HEK293 (cell line): Measurements from ENCODE around the gene MDFI.
A peak's percentile ranks its signal among the peaks of the same experiment; 100 is the strongest.

Experiments
- CTCF ChIA-PET: fragments of 350-600 bp; formaldehyde crosslinking; extraction: SDS; loops from one replicate; lab custom pipeline; 2021; ENCODE audit warnings: antibody characterized with exemption; lab: Yijun Ruan, JAX
- POLR2A ChIA-PET: fragments of 300-600 bp; formaldehyde crosslinking; extraction: SDS; loops from one replicate; lab custom pipeline; 2020; ENCODE audit warnings: antibody characterized with exemption, inconsistent platforms; lab: Yijun Ruan, JAX
- H3K27ac ChIP-seq: fragments of 200-500 bp; sonication (Bioruptor generic); 2 replicates; pipeline ENCODE4 v1.5.1; 2014; ENCODE audit warnings: low read depth, low read length, control low read depth, inconsistent platforms; ENCODE audit errors: extremely low read depth
- H3K36me3 ChIP-seq, 2 experiments: fragments of 200-500 bp in 1 of 2; sonication (Bioruptor generic) in 1 of 2; 1 replicate in 1 of 2; 2 replicates in 1 of 2; pipeline ENCODE4 v1.5.1; 2014 to 2017; ENCODE audit warnings: inconsistent platforms in 2 of 2, low read length in 2 of 2; ENCODE audit not compliant: control insufficient read depth in 2 of 2, insufficient read depth in 1 of 2
- H3K4me1 ChIP-seq: fragments of 200-500 bp; sonication (Bioruptor generic); 2 replicates; pipeline ENCODE4 v1.5.1; 2014; ENCODE audit warnings: mild to moderate bottlenecking, low read length, inconsistent platforms; ENCODE audit not compliant: control insufficient read depth, insufficient read depth
- H3K4me3 ChIP-seq: 2 replicates; pipeline ENCODE4 v1.5.1; 2011; ENCODE audit warnings: low read depth, mild to moderate bottlenecking, control low read depth, low read length, moderate library complexity
- H3K9me3 ChIP-seq: fragments of 200-500 bp; sonication (Bioruptor generic); 2 replicates; pipeline ENCODE4 v1.5.1; 2014; ENCODE audit warnings: low read depth, low read length, inconsistent platforms; ENCODE audit not compliant: control insufficient read depth, insufficient read depth
- GLIS1 ChIP-seq: fragments of 450-650 bp; formaldehyde crosslinking; IDR thresholded peaks from 2 replicates; pipeline ENCODE4 v1.5.1; 2016; ENCODE audit warnings: missing biosample characterization, missing genetic modification characterization
- PRDM1 ChIP-seq: fragments of 450-650 bp; formaldehyde crosslinking; IDR thresholded peaks from 2 replicates; pipeline ENCODE4; 2016; ENCODE audit warnings: missing biosample characterization, missing genetic modification characterization
- ZNF133 ChIP-seq: fragments of 450-650 bp; formaldehyde crosslinking; IDR thresholded peaks from 2 replicates; pipeline ENCODE4 v1.5.1; 2016; ENCODE audit warnings: missing biosample characterization, missing genetic modification characterization
- ZNF138 ChIP-seq: fragments of 450-650 bp; formaldehyde crosslinking; IDR thresholded peaks from 2 replicates; pipeline ENCODE4 v1.5.1; 2016; ENCODE audit warnings: missing biosample characterization, missing genetic modification characterization, borderline replicate concordance
- ZNF211 ChIP-seq: fragments of 450-650 bp; formaldehyde crosslinking; IDR thresholded peaks from 2 replicates; pipeline ENCODE4 v1.5.1; 2016; ENCODE audit warnings: low read depth, missing biosample characterization, missing genetic modification characterization
- ZNF24 ChIP-seq: fragments of 450-650 bp; formaldehyde crosslinking; IDR thresholded peaks from 2 replicates; pipeline ENCODE4 v1.5.1; 2016; ENCODE audit warnings: missing biosample characterization, missing genetic modification characterization
- ZNF280D ChIP-seq: fragments of 450-650 bp; formaldehyde crosslinking; IDR thresholded peaks from 2 replicates; pipeline ENCODE4 v1.5.1; 2016; ENCODE audit warnings: missing biosample characterization, missing genetic modification characterization
- ZNF513 ChIP-seq: fragments of 450-650 bp; IDR thresholded peaks from 2 replicates; pipeline ENCODE4 v1.5.1; 2018; ENCODE audit warnings: missing biosample characterization, missing genetic modification characterization
- ZNF639 ChIP-seq: fragments of 450-650 bp; formaldehyde crosslinking; IDR thresholded peaks from 2 replicates; pipeline ENCODE4 v1.5.1; 2016; ENCODE audit warnings: missing biosample characterization, missing genetic modification characterization
- ZNF704 ChIP-seq: fragments of 450-650 bp; formaldehyde crosslinking; IDR thresholded peaks from 2 replicates; pipeline ENCODE4 v1.5.1; 2016; ENCODE audit warnings: missing biosample characterization, missing genetic modification characterization
- TF ChIP-seq, protein P1 (sequence below): fragments of 450-650 bp; formaldehyde crosslinking; IDR thresholded peaks from 2 replicates; pipeline ENCODE4 v1.5.1; 2016; ENCODE audit warnings: missing biosample characterization, missing genetic modification characterization, low read depth
- TF ChIP-seq, protein P2 (sequence below): fragments of 450-650 bp; formaldehyde crosslinking; IDR thresholded peaks from 2 replicates; pipeline ENCODE4 v1.5.1; 2016; ENCODE audit warnings: missing biosample characterization, missing genetic modification characterization
- TF ChIP-seq, protein P3 (sequence below): fragments of 450-650 bp; formaldehyde crosslinking; IDR thresholded peaks from 2 replicates; pipeline ENCODE4 v1.5.1; 2016; ENCODE audit warnings: missing biosample characterization, missing genetic modification characterization

The MDFI gene

DNA sequence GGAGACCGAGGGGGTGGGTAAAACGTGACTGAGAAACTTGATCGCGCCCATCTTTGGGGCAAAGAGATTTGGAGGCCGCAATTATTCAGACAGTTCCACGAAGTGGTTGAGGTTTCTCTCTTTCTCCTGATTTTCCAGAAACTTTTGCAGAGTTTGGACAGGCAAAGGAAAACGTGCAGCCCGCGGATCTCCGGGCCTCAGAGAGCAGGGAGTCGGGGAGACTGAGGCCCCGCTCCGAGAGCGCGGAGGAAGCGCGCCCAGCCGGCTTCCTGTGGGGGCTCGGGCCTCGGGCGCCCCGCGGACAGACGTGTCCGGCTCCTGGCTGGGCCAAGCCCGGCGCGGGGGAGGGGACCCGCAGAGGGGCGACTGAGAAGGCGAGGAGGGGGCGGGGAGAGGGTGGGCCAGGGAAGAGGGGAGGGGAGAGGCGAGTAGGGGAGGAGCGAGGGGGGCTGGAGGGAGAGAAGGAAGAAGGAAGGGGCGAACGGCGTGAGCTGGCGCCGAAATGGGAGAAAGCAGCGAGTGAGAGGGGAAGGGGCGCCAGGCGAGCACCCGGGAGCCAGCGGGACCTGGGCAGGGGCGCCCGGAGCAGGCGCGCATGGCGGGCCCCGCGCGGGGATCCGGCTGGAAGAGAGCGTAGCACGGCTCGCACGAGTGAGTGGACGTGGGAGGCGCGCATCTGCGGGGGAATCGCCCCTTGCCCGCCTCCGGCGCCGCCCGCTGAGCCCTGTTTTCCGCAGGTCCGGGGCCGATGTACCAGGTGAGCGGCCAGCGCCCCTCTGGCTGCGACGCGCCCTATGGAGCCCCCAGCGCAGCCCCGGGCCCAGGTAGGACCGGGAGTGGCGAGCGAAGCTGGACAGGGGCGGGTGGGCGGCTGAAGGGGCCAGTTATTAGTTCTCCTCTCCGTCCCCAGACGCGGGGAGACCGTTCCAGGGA, at the start of gene MDFI:
Gene MDFI (plus strand): TSS at position 467 of the 933 bp plus-strand sequence. CDS start 282 bp downstream, at position 749.
- Histone ChIP-seq H3K4me1 (no peaks in the 10 kb centered on the region; the same call in 1 of the 2 replicates), H3K4me3 (no peak within 1 kb of the TSS), H3K36me3 (no peaks in the 10 kb centered on the region), H3K27ac (no peak within 1 kb of the TSS), H3K9me3 (no peaks in the 10 kb centered on the region)
- CTCF ChIA-PET: no interaction called here
- TF ChIP-seq ZNF513 (tag by site-specific recombination) (no peak), PRDM1 (tag by site-specific recombination) (no peak), ZNF138 (no peak), ZNF133 (tag by site-specific recombination) (no peak), ZNF704 (no peak), ZNF24 (tag by site-specific recombination) (no peak), ZNF280D (tag by site-specific recombination) (no peak)
- TF ChIP-seq, protein P1, sequence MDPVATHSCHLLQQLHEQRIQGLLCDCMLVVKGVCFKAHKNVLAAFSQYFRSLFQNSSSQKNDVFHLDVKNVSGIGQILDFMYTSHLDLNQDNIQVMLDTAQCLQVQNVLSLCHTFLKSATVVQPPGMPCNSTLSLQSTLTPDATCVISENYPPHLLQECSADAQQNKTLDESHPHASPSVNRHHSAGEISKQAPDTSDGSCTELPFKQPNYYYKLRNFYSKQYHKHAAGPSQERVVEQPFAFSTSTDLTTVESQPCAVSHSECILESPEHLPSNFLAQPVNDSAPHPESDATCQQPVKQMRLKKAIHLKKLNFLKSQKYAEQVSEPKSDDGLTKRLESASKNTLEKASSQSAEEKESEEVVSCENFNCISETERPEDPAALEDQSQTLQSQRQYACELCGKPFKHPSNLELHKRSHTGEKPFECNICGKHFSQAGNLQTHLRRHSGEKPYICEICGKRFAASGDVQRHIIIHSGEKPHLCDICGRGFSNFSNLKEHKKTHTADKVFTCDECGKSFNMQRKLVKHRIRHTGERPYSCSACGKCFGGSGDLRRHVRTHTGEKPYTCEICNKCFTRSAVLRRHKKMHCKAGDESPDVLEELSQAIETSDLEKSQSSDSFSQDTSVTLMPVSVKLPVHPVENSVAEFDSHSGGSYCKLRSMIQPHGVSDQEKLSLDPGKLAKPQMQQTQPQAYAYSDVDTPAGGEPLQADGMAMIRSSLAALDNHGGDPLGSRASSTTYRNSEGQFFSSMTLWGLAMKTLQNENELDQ (tag by site-specific recombination): no peak
- TF ChIP-seq, all 188 proteins: peak for 0
- POLR2A ChIA-PET: no interaction called here

DNA sequence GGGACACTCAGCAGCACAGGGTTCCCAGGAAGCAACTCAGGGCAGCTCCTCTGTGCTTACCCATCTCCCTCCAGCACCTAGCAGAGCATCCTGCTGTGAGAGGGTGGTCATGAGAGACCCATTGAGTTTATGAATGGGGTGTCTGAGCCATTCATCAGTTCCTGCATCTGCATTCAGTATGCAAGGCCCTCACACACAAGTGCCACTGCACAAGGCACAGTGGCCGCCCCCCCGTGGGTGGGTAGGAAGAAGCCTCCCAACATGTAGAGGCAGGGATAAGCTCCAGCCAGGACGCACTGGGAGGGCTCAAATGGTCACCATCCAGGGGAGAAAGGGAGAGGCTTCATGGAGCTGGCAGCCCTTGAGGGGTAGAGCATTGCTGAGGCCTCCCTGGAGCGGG, 49.0 kb upstream of the MDFI start:
- Histone ChIP-seq H3K27ac (no peak overlapping the region), H3K9me3 (no peaks in the 10 kb centered on the region), H3K4me3 (no peak overlapping the region), H3K36me3 (peaks cover 10 to 78% of the 10 kb centered on the region in 2 experiments; a peak in 2 of 3 replicates), H3K4me1 (no peaks in the 10 kb centered on the region; the same call in 1 of the 2 replicates)
- POLR2A ChIA-PET: interaction anchor here (1.0 to 1.3 kb wide), 2 partner anchors 11 to 42 kb away, joined by 3 to 4 read pairs; no protein-coding TSS in a partner anchor
- CTCF ChIA-PET: interaction anchor here (0.5 to 13.7 kb wide), 13 partner anchors 13 to 259 kb away, joined by 3 to 122 read pairs (median 4); no protein-coding TSS in a partner anchor
- TF ChIP-seq, protein P2, sequence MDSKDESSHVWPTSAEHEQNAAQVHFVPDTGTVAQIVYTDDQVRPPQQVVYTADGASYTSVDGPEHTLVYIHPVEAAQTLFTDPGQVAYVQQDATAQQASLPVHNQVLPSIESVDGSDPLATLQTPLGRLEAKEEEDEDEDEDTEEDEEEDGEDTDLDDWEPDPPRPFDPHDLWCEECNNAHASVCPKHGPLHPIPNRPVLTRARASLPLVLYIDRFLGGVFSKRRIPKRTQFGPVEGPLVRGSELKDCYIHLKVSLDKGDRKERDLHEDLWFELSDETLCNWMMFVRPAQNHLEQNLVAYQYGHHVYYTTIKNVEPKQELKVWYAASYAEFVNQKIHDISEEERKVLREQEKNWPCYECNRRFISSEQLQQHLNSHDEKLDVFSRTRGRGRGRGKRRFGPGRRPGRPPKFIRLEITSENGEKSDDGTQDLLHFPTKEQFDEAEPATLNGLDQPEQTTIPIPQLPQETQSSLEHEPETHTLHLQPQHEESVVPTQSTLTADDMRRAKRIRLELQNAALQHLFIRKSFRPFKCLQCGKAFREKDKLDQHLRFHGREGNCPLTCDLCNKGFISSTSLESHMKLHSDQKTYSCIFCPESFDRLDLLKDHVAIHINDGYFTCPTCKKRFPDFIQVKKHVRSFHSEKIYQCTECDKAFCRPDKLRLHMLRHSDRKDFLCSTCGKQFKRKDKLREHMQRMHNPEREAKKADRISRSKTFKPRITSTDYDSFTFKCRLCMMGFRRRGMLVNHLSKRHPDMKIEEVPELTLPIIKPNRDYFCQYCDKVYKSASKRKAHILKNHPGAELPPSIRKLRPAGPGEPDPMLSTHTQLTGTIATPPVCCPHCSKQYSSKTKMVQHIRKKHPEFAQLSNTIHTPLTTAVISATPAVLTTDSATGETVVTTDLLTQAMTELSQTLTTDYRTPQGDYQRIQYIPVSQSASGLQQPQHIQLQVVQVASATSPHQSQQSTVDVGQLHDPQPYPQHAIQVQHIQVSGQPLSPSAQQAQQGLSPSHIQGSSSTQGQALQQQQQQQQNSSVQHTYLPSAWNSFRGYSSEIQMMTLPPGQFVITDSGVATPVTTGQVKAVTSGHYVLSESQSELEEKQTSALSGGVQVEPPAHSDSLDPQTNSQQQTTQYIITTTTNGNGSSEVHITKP (tag by site-specific recombination): 0 out of 2 replicates have a peak, but pooled peaks have one; percentile 30
- TF ChIP-seq, protein P3, sequence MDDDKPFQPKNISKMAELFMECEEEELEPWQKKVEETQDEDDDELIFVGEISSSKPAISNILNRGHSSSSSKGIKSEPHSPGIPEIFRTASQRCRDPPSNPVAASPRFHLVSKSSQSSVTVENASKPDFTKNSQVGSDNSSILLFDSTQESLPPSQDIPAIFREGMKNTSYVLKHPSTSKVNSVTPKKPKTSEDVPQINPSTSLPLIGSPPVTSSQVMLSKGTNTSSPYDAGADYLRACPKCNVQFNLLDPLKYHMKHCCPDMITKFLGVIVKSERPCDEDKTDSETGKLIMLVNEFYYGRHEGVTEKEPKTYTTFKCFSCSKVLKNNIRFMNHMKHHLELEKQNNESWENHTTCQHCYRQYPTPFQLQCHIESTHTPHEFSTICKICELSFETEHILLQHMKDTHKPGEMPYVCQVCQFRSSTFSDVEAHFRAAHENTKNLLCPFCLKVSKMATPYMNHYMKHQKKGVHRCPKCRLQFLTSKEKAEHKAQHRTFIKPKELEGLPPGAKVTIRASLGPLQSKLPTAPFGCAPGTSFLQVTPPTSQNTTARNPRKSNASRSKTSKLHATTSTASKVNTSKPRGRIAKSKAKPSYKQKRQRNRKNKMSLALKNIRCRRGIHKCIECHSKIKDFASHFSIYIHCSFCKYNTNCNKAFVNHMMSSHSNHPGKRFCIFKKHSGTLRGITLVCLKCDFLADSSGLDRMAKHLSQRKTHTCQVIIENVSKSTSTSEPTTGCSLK (tag by site-specific recombination): no peak
- TF ChIP-seq ZNF639: no peak
- peak; percentile 12; the same call in 1 of the 2 replicates for TF ChIP-seq GLIS1
- TF ChIP-seq ZNF211 (tag by site-specific recombination): no peak
